Activated CD8-positive, alpha-beta memory T cell treated with anti-CD3 and anti-CD28 coated beads for 1 hour (primary cell): Measurements from ENCODE around the gene SVOPL.

Experiments
- DNase-seq, 2 donors: peaks; one replicate each; pipeline ENCODE4 v3.0.0-alpha.2; 2020; ENCODE audit warnings: low read depth in 1 of 2; ENCODE audit errors: extremely low read depth in 1 of 2

The SVOPL gene

DNA sequence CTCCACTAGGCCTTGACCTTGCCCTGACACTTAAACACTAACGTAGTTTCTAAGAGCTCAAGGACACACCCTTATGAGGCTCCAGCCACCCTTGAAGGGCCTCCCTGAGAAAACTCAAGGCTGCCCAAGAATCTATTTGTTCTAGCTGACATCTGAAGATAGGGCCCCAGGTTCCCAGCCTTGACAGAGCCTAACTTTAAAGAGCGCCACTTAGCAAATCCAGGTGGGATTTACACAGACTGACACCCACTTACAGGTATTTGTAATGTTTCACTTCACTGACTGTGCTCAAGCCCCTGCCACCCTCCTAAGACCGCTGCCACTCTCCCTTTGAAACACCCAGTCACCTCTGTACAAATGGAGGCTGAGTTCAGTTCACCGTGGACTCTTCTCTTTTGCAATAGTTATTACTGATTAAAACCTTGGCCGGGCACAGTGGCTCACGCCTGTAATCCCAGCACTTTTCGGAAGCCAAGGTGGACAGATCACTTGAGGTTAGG is 90.4 kb downstream of the SVOPL start:
- no peak for DNase-seq

GRCh38 chr7:138608275-138608674 is 92.9 kb downstream of the SVOPL start:
- DNase-seq: no peak

DNA sequence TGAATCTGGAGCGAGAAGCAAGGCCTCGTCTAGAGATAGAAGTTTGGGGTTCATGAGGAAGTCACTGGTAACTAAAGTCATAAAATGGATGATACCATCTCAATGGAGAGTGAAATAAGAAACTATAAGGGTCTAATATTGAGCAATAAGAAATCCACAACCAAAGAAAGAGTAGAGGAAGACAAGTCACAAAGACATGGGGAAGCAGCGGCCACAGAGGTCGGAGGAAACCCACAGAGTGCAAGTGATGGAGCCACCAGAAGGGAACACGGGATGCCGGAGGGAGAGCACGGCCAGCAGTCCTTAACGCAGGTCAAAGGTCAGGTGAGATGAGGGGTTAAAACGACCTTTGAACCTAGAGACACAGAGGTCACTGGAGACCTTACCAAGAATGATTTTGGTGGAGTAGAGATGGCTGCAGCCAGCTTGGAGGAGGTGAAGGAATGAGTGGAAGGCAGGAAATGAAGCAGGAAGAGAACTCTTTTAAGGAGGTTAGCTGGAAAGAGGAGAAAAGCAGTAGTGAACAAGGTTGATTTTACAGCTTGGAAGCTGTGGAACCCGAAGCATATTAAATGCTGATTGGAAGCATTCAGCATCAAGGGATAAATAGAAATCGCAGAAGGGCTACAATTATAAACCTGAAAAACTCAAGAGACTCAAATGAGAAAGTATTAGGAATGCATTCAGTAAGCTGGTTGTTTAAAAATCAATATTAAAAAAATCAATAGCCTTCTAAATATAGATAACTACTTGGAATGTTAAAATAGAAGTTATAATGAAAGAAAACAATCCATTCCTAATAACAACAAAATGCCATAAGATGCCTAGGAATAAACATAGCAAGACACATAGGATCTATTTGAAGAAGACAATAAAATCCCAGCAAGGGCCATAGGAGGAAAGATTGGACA is 93.7 kb downstream of the SVOPL start:
- DNase-seq: no peak

GRCh38 chr7:138606236-138606635 is 94.9 kb downstream of the SVOPL start:
- DNase-seq: no peak

DNA sequence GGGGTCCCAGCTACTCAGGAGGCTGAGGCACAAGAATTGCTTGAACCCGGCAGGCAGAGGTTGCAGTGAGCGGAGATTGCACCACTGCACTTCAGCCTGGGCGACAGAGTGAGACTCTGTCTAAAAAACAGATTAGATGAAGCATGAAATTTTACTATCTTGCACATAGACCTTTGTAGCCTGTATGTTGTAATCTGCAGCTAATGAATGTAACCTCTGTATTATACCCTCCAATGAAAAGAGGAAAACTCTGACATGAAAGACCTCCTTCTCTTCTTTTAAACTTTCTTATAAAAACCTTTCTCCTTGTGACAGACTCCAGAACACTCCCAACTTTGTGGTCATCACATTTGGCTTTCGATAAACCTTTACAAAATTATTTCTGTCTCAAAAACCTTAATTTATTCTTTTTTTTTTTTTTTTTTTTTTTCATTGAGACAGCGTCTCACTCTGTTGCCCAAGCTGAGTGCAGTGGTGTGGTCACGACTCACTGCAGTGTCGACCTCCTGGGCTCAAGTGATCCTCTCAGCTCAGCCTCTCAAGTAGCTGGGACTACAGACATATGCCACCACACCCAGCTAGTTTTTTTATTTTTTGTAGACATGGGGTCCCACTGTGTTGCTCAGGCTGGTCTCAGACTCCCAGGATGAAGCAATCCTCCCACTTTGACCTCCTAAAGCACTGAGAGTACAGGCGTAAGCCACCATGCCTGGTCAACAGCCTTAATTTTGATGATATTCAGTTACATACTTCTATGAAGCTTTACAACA is 97.4 kb downstream of the SVOPL start:
- no peak for DNase-seq

GRCh38 chr7:138602451-138602850 is 98.7 kb downstream of the SVOPL start:
- DNase-seq: no peak

DNA sequence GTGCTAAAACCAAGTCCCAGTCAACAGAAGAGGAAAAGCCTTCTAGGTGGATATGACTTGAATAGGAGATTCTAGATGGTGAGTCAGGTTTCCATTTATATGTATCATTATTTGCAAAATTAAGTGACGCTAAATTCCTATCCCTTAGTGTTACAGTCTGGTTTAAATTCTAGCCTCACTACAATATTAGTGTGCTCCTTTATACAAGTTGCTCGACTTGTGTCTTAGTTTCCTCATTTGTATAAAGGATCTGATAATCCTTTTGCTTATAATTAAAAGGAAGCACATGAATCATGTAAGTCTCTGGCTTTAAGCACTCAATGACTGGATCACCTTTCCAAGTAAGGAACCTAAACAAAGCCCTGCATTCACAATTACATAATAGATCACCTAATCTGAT is 105.7 kb downstream of the SVOPL start:
- DNase-seq: no peak

DNA sequence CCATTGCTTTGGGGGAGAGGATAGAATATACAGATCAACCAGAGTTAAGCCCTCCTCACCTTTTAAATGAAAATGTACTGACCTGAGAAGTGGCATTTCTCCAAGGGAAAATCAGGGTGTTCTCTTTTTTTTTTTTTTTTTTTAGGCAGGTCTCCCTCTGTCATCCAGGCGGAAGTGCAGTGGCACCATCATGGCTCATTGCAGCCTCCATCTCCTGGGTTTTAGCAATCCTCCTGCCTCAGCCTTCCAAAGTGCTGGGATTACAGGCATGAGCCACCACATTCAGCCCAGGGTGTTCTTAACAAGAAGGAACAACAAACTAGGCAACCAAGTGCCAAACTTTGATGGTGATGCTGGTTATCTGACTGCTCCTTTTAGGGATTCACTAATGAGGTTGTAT is 111.0 kb downstream of the SVOPL start:
- DNase-seq: no peak

- DNase-seq: no peak
Observed at GRCh38 chr7:138588986-138589385, 112.2 kb downstream of the SVOPL start.

GRCh38 chr7:138587485-138587884 is 113.7 kb downstream of the SVOPL start:
- DNase-seq: no peak

DNA sequence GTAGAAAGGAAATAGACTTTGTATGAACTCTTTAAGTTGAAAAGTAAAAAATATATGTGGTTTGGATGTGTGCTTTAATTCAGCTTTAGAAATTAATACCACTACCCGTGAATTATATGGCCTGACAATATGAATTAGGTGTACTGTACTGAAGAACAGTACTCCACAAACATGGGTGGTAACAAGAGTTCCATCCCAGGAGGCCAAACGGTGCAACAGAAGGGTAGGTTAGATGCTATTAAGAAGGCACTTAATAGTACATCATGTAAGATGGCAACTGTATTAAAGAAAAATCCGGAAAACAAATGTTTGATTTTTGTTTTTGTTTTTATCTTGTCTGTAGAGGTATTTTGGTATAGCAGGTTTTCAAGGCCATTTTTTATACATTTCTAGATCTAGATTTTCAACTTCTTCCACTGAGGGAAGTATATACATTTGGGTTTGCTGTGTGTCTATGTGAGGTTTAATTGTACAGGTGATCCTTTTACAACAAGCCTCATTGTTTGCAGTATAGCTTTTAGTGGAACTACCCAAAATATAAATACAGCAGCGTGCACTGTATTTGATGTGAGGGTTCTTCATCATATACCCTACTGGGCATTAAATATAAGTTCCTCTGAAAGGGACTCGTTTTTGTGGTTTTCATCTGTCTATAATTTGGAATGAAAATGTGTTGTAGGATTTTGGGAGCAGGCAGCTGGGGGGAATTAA is 115.7 kb downstream of the SVOPL start:
- no peak for DNase-seq

GRCh38 chr7:138584696-138585095 is 116.5 kb downstream of the SVOPL start:
- DNase-seq: no peak

DNA sequence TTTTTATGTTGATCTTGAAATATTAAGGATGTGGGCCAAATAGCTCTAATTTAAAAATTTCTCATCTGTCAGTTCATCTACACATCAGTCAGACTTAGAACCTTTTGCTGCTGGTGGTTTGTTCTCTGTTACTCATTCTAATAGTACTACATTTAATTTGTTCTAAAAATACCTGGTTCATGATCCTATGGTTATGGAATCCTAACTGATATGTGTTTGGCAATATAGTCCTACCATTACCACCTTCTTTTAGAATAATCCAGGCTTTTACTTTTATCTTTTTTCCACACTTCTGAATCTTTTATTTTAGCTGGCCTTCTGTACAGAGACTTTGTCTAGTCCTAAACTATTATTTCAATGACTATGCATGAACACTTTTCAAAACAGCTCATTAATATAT is 116.9 kb downstream of the SVOPL start:
- no peak for DNase-seq

DNA sequence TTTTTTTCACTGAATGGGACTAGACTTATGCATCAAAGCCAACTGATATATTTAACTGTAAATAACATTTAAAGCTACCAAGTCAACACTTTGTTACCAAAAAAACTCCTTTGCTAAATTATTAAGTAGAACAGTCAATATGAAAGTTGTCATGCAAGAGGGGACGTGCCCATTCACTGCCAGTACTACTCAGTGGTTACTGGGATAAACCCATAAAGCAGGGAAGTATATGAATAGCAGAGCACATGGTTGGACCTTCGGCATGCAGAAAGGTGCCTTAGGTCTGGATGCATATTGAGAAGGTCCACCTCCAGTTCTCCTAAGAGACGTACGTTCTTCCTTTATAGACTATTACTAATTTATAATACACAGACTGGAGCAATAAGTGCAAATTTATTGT is 120.1 kb downstream of the SVOPL start:
- no peak for DNase-seq

DNA sequence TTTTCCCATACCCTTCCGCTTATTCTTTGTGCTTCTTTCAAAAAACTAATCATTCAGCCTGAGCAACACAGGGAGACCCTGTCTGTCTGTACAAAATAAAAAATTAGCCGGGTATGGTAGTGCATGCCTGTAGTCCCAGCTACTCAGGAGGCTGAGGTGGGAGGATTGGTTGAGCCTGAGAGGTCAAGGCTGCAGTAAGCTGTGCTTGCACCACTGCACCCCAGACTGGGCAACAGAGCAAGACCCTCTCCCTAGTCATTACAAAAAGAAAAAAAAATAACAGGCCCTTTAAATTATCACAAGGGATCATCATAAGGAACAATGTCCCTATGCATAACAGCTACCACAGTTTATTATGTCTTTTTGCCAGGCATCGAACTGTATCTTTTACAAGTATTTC is 121.5 kb downstream of the SVOPL start:
- DNase-seq: no peak

- DNase-seq: no peak
Observed at GRCh38 chr7:138579136-138579535, 122.0 kb downstream of the SVOPL start.

DNA sequence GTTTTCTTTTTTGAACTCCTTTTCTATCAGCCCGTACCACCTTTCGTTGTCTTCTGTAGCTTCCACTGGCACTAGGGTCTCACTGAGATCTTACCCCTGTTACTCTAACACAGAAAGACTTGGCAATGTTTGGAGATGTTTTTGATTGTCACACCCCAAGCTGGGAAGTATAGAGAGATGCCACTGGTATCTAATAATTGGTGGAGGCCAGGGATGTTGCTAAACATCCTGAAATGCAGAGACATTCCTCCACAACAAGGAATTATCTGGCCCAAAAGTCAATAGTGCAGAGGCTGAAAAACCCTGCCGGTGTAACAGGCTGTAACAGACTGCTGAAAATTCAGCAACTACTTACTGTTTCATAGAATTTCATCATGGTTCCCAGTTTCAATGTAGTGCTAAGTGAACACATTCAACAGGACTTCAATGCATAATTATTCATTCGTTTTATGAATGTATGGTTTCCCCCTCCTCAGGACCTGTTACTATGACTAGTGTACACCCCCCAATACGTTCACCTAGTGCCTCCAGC is 125.2 kb downstream of the SVOPL start:
- DNase-seq: no peak

- DNase-seq: no peak
Observed at GRCh38 chr7:138573741-138574140, 127.4 kb downstream of the SVOPL start.

DNA sequence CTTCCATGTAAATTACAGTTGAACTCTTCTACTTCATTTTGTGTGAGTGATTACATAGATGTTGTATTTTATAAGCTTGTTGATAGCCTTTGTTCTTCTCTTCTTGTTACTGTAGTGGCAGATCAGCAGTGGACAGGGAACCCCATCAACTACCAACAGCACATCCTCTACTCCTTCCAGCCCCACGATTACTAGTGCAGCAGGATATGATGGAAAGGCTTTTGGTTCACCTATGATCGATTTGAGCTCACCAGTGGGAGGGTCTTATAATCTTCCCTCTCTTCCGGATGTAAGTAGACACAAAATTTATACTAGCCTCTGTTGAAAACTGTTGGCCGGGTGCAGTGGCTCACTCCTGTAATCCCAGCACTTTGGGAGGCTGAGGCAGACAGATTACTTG is 130.4 kb downstream of the SVOPL start:
- DNase-seq: no peak

DNA sequence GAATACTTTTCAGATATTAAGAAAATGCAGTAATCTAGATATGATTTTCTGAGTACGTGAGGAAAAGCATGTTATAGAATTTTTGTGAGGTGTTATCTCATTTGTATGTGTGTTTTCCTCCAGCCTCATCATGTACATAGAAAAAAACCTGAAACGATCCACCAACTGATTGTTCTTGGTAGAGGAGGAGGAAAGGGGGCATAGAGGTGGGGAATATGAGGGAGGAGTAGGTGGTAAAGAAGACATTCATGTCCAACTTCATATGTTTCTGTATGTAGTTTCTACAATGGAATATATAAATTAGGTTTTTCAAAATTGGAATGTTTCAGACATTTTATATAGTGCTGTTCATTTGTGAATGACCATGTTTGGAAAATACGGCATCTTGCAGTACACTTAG is 131.7 kb downstream of the SVOPL start:
- DNase-seq: no peak

- no peak for DNase-seq
Observed at GRCh38 chr7:138568655-138569054, 132.5 kb downstream of the SVOPL start.
